ENCODE data around the gene TJAP1.

The TJAP1 gene

DNA sequence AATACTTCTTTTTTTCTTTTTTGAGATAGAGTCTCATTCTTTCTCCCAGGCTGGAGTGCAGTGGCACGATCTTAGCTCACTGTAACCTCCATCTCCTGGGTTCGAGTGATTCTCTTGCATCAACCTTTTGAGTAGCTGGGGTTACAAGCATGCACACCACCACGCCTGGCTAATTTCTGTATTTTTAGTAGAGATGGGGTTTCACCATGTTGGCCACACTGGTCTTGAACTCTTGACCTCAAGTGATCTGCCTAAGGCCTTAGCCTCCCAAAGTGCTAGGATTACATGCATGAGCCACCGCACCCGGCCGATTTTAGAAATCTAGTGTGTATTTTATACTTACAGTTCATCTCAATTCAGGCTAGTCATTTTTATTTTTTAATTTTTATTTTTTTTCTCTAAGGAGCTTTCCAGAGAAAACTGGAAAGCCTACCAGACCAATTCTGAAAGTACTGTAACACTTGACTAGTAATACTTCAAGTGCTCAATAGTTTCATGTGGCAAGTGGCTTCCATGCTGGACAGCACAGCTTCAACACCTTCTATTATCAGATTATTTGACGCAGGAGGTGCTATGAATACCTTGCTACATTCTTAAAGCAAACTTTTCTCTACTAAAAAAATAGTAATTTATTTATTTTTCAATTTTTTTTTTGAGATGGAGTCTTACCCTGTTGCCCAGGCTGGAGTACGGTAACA lies 64.6 kb downstream of the TJAP1 start:
- no peak for DNase-seq

- no peak for DNase-seq
These were observed 67.1 kb downstream of the TJAP1 start for GRCh38 chr6:43544461-43544860.

GRCh38 chr6:43547222-43547621 lies 69.9 kb downstream of the TJAP1 start:
- DNase-seq: no peak
